Activated T-cell treated with anti-CD3 and anti-CD28 coated beads, Interleukin-2, amount 50 U/mL, for 72 hours (primary cell): Measurements from ENCODE around the gene ACADSB. TPM values are rescaled to one million over a fixed set of nuclear protein-coding genes. Genes with fewer than 3 reads are reported as not detected.

Experiments used
- ATAC-seq, 2 donors: fragments of 150-1000 bp; cut with Tn5 transposase; replicated peaks in 1 of 2; 2 replicates each; pipeline ENCODE4 v1.10.0; 2021; ENCODE audit warnings: moderate library complexity in 2 of 2, mild to moderate bottlenecking in 1 of 2
- DNase-seq, 2 donors: peaks; one replicate each; pipeline ENCODE4 v3.0.0; 2021 to 2022; ENCODE audit warnings: mixed read lengths in 1 of 2
- H3K27ac Mint-ChIP-seq: one replicate; pipeline ENCODE4 v1.8.0; 2022; ENCODE audit warnings: mild to moderate bottlenecking, moderate library complexity, mixed read lengths
- H3K27me3 Mint-ChIP-seq: one replicate; pipeline ENCODE4 v1.8.0; 2022; ENCODE audit warnings: low read depth, mixed read lengths
- H3K36me3 Mint-ChIP-seq, 2 donors: one replicate each; pipeline ENCODE4 v1.8.0; 2022; ENCODE audit warnings: mixed read lengths in 2 of 2, mild to moderate bottlenecking in 1 of 2; ENCODE audit not compliant: insufficient read depth in 2 of 2
- H3K4me1 Mint-ChIP-seq: one replicate; pipeline ENCODE4 v1.8.0; 2022; ENCODE audit warnings: low read depth, mixed read lengths
- H3K4me3 Mint-ChIP-seq, 2 donors: one replicate each; pipeline ENCODE4 v1.8.0; 2022; ENCODE audit warnings: mild to moderate bottlenecking in 2 of 2, mixed read lengths in 2 of 2, moderate library complexity in 2 of 2
- H3K9me3 Mint-ChIP-seq, 2 donors: one replicate each; pipeline ENCODE4 v1.8.0; 2022; ENCODE audit warnings: mixed read lengths in 2 of 2
- total RNA-seq, 2 donors: library from RNA; stranded (reverse); gene quantifications; one replicate each; pipeline ENCODE4 v1.2.3, GENCODE V29; 2022

Gene ACADSB
- total RNA-seq, 2 donors from 2014 or later = 24.4 to 29.8 TPM

GRCh38 chr10:123062726-123063125, 53.9 kb downstream of the ACADSB start:
- H3K27me3 Mint-ChIP-seq = peaks cover 8% of the 10 kb centered on the region
- no peak for DNase-seq
- no peak overlapping the region for H3K27ac Mint-ChIP-seq
- no peak overlapping the region for H3K4me3 Mint-ChIP-seq
- peaks cover 0 to 2% of the 10 kb centered on the region in 2 donors for H3K9me3 Mint-ChIP-seq
- no peak for ATAC-seq
- no peaks in the 10 kb centered on the region for H3K4me1 Mint-ChIP-seq
- H3K36me3 Mint-ChIP-seq = no peaks in the 10 kb centered on the region

- Mint-ChIP-seq H3K36me3 (no peaks in the 10 kb centered on the region), H3K4me3 (no peak overlapping the region), H3K9me3 (no peaks in the 10 kb centered on the region), H3K27me3 (peaks cover 18% of the 10 kb centered on the region), H3K4me1 (no peaks in the 10 kb centered on the region), H3K27ac (no peak overlapping the region)
- no peak for ATAC-seq
- no peak for DNase-seq
Measured at GRCh38 chr10:123068087-123068853, 59.5 kb downstream of the ACADSB start.

GRCh38 chr10:123069246-123069986, 60.6 kb downstream of the ACADSB start:
- H3K9me3 Mint-ChIP-seq = no peaks in the 10 kb centered on the region
- ATAC-seq (no peak), DNase-seq (no peak)
- H3K27ac Mint-ChIP-seq = no peak overlapping the region
- H3K4me1 Mint-ChIP-seq = no peaks in the 10 kb centered on the region
- H3K27me3 Mint-ChIP-seq = peaks cover 18% of the 10 kb centered on the region
- no peak overlapping the region for H3K4me3 Mint-ChIP-seq
- no peaks in the 10 kb centered on the region for H3K36me3 Mint-ChIP-seq

GRCh38 chr10:123073187-123073586, 64.4 kb downstream of the ACADSB start:
- Mint-ChIP-seq H3K4me1 (no peaks in the 10 kb centered on the region), H3K27me3 (peaks cover 17% of the 10 kb centered on the region), H3K4me3 (no peak overlapping the region), H3K9me3 (no peaks in the 10 kb centered on the region), H3K27ac (no peak overlapping the region), H3K36me3 (no peaks in the 10 kb centered on the region)
- ATAC-seq (no peak), DNase-seq (no peak)

- Mint-ChIP-seq H3K9me3 (no peaks in the 10 kb centered on the region), H3K36me3 (no peaks in the 10 kb centered on the region), H3K27ac (no peak overlapping the region), H3K4me1 (no peaks in the 10 kb centered on the region), H3K4me3 (no peak overlapping the region), H3K27me3 (peaks cover 16% of the 10 kb centered on the region)
- DNase-seq (no peak), ATAC-seq (no peak)
Measured at GRCh38 chr10:123074215-123074614, 65.4 kb downstream of the ACADSB start.

GRCh38 chr10:123081896-123082295, 73.1 kb downstream of the ACADSB start:
- ATAC-seq (no peak), DNase-seq (no peak)
- H3K36me3 Mint-ChIP-seq = no peaks in the 10 kb centered on the region
- peaks cover 2 to 5% of the 10 kb centered on the region in 2 donors for H3K9me3 Mint-ChIP-seq
- H3K27me3 Mint-ChIP-seq = peaks cover 17% of the 10 kb centered on the region
- H3K4me1 Mint-ChIP-seq = no peaks in the 10 kb centered on the region
- no peak overlapping the region for H3K4me3 Mint-ChIP-seq
- no peak overlapping the region for H3K27ac Mint-ChIP-seq

GRCh38 chr10:123083811-123084210, 75.0 kb downstream of the ACADSB start:
- peaks cover 7% of the 10 kb centered on the region for H3K27me3 Mint-ChIP-seq
- peaks cover 2 to 5% of the 10 kb centered on the region in 2 donors for H3K9me3 Mint-ChIP-seq

GRCh38 chr10:123086281-123086680, 77.5 kb downstream of the ACADSB start:
- Mint-ChIP-seq H3K9me3 (peaks cover 2 to 5% of the 10 kb centered on the region in 2 donors), H3K27me3 (peaks cover 7% of the 10 kb centered on the region), H3K27ac (no peak overlapping the region), H3K4me3 (no peak overlapping the region), H3K36me3 (no peaks in the 10 kb centered on the region), H3K4me1 (no peaks in the 10 kb centered on the region)
- ATAC-seq (no peak), DNase-seq (no peak)

More at GRCh38 chr10:123083811-123084210, 75.0 kb downstream of the ACADSB start:
- DNase-seq (no peak), ATAC-seq (no peak)
- Mint-ChIP-seq H3K4me3 (no peak overlapping the region), H3K36me3 (no peaks in the 10 kb centered on the region), H3K4me1 (no peaks in the 10 kb centered on the region), H3K27ac (no peak overlapping the region)

GRCh38 chr10:123087348-123087747, 78.5 kb downstream of the ACADSB start:
- H3K36me3 Mint-ChIP-seq = no peaks in the 10 kb centered on the region

GRCh38 chr10:123087786-123088185, 79.0 kb downstream of the ACADSB start:
- no peaks in the 10 kb centered on the region for H3K36me3 Mint-ChIP-seq
- no peak for ATAC-seq
- no peaks in the 10 kb centered on the region for H3K4me1 Mint-ChIP-seq
- no peak overlapping the region for H3K4me3 Mint-ChIP-seq
- peaks cover 14% of the 10 kb centered on the region for H3K27me3 Mint-ChIP-seq
- no peak overlapping the region for H3K27ac Mint-ChIP-seq
- no peak for DNase-seq
- H3K9me3 Mint-ChIP-seq = peaks cover 2 to 5% of the 10 kb centered on the region in 2 donors

More at GRCh38 chr10:123087348-123087747, 78.5 kb downstream of the ACADSB start:
- H3K4me1 Mint-ChIP-seq = no peaks in the 10 kb centered on the region
- DNase-seq (no peak), ATAC-seq (no peak)
- H3K9me3 Mint-ChIP-seq = peaks cover 2 to 5% of the 10 kb centered on the region in 2 donors
- H3K27me3 Mint-ChIP-seq = peaks cover 10% of the 10 kb centered on the region
- H3K4me3 Mint-ChIP-seq = no peak overlapping the region
- no peak overlapping the region for H3K27ac Mint-ChIP-seq

- no peak for ATAC-seq
- Mint-ChIP-seq H3K27me3 (peaks cover 25% of the 10 kb centered on the region), H3K36me3 (no peaks in the 10 kb centered on the region), H3K27ac (no peak overlapping the region), H3K9me3 (no peaks in the 10 kb centered on the region), H3K4me3 (no peak overlapping the region), H3K4me1 (no peaks in the 10 kb centered on the region)
- DNase-seq = no peak
Measured at GRCh38 chr10:123092635-123093414, 84.0 kb downstream of the ACADSB start.

- no peak overlapping the region for H3K27ac Mint-ChIP-seq
- peaks cover 26% of the 10 kb centered on the region for H3K27me3 Mint-ChIP-seq
- H3K36me3 Mint-ChIP-seq = no peaks in the 10 kb centered on the region
- no peaks in the 10 kb centered on the region for H3K9me3 Mint-ChIP-seq
- no peak overlapping the region for H3K4me3 Mint-ChIP-seq
- ATAC-seq (no peak), DNase-seq (no peak)
- no peaks in the 10 kb centered on the region for H3K4me1 Mint-ChIP-seq
Measured at GRCh38 chr10:123093489-123093888, 84.7 kb downstream of the ACADSB start.

- H3K4me3 Mint-ChIP-seq = no peak overlapping the region
- no peak overlapping the region for H3K27ac Mint-ChIP-seq
- DNase-seq = no peak
- peaks cover 26% of the 10 kb centered on the region for H3K27me3 Mint-ChIP-seq
- no peaks in the 10 kb centered on the region for H3K4me1 Mint-ChIP-seq
- ATAC-seq = no peak
- no peaks in the 10 kb centered on the region for H3K9me3 Mint-ChIP-seq
- no peaks in the 10 kb centered on the region for H3K36me3 Mint-ChIP-seq
Measured at GRCh38 chr10:123096452-123096851, 87.6 kb downstream of the ACADSB start.
